ENCODE results near the gene THBS1.

The THBS1 gene

DNA sequence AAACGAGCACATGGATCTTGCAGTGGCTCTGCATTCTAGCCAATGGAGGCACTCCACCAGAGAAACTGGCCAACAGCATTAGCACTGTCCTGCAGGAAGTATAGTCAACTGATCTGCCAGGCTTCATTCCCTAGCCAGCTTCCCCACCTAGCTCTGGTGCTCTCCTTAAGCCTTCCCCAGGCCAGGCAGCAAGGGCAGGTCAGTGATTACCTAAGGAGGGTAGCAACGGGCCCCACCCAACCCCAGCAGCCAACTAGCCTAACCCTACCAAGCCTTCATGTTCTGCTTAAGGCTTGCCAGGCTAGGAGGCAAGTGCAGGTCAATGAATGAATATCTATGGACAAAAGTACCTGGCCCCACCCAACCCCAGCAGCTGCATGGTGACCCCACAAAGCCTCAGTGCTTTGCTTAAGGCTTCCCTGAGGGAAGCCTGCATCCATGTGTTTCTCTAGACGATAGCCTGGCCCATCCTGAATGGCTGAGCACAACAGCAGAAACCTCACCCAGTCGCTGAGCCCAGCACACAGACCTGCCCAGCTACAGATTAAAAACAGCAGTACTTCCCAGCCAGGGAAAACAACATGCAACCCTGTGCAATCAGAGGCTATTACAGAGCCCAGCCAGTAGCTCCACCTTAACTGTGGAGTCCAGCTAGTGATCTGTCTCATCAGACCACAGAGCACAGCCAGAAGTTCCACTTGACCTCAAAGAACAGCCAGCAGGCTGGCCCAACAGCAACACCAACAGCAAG lies 28.5 kb downstream of the THBS1 start:
- DNase-seq, result no peak

DNA sequence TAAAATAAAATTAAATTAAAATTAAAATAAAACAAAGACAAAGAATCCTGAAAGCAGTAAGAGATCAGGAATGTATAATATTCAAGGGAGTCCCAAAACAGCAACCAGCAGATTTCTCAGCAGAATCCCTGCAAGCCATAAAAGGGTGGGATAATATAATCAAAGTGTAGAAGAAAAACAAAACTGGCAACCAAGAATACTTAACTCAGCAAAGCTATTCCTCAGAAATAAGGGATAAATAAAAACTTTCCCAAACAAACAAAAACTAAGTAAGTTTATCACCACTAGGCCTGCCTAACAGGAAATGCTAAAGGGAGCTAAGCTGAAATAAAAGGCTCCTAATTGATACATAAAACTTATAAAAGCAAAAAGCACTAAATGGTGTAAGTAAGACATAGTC lies 29.8 kb downstream of the THBS1 start:
- DNase-seq, result no peak

DNA sequence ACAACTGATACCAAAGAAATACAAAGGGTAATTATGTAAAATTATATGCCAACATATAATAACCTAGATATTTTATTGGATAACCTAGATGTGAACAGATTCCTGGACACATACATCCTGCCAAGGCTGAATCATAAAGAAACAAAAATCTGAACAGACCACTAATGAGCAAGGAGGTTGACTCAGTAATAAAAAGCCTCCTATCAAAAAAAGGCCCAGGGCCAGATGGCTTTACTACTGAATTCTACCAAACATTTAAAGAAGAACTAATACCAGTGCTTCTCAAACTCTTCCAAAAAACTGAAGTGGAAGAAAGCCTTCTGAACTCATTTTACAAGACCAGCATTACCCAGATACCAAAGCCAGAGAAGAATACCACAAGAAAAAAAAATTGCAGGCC lies 32.4 kb downstream of the THBS1 start:
- DNase-seq, result no peak

DNA sequence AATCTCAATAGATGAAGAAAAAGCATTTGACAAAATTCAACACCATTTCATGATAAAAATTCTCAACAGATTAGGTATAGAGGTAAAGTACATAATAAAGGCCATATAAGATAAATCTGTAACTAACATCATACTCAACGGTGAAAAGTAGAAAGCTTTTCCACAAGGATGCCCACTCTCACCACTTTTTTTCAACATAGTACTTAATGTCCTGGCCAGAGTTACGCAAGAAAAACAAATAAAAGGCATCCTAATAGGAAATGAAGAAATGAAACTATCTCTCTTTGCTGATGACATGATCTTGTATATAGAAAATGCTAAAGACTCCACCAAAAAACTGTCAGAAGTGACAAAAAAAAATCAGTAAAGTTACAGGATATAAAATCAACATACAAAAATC lies 33.0 kb downstream of the THBS1 start:
- no peak for DNase-seq

DNA sequence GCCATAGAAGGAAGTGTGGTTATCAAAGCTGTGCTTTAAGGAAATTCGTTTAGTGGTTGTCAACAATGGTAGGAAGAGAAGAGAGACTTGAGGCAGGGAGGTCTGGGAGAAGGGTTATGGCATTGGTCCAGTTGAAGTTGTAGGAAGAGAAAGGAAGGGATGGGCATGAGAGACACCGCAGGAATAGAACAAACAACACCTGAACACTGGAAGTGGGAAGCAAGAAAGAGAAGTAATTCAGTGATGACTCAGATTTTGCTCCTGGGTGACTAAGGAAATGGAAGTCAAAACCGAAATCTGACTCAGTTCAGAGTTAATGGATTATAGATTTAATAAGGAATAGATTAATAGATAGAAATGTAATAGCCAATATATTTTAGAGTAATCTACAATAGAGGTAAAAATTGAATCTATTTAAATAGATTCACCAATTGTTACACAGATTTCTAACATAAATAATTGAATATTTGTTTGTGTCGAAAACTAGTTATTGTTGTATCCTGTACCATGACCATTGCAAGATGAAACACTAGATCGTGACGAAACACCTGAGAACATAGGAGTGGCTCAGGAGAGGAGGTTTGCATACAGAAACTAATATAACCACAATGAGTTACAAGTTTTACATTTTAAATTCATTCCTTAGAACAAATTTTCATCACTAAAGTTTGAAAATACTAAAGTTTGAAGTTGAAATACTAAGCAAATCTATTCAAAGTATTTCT lies 36.0 kb downstream of the THBS1 start:
- no peak for DNase-seq

DNA sequence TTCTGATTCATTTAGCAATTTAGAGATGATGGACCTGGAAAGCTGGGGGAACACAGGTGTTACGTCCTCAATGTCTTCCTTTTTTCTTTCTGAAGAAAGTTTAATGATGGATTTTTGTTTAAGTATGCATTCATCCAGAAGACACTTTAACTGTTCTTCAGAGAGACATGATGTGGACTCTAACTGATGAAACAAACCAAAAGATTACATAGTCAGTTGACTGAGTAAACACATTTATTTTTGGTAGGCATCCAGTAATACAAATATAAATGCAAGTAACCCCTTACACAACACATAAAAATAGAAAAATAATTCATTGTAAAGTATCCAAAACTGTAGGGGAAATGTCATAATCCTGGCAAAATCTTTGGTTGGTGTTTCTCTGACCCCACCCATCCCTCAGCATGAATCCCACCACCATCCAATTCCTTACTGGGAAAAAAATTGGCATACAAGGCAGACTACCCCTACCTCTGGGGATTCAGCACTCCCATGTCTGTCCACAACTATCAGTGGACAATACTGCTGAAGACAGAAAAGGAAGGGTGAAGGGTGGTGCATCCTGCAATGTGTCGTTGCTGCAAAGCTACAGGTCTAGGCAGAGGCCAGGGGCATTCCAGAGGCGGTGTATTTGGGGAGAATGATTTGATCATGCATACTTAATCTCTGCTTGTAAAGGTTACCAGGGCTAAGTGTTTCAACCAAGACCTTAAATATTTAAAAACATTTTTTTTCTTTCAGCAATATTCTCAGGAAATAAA lies 37.4 kb downstream of the THBS1 start:
- DNase-seq, result no peak

DNA sequence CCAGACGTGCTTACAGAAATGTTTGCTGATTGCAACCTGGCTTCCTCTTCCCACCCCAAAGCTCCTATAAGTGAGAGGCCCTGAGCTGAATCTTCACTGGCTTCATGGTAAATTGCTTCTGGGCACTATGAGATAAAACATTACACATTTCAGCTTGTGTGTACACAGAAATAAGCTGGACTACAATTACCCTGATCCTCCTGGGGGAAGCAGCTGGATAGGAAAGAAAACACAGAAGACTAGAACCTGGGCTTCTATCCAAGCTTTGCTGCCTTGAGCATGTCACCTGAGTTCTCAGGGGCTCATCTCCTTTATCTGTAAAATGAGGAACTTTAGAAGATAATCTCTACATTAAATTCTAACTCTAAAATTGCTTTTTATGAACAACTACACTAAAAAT lies 40.3 kb downstream of the THBS1 start:
- peak; percentile 40 for DNase-seq

DNA sequence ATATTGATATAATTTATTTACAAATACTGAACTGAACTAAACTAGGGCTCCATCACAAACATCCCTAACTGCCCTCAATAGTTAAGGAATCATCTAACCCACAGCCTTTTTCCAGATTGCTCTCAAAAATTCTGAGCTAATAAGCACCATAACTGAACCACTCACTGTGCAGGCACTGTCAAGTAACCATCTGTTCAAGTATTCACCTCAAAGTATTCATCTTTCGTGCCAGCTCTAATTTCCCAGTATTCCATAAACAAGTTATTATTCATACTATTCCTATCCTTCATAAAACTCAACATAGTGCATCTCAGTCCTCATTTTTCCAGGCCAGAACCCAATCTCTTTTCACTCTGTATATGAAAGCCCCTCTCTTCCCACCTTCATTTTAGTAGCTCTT lies 41.1 kb downstream of the THBS1 start:
- no peak for DNase-seq

DNA sequence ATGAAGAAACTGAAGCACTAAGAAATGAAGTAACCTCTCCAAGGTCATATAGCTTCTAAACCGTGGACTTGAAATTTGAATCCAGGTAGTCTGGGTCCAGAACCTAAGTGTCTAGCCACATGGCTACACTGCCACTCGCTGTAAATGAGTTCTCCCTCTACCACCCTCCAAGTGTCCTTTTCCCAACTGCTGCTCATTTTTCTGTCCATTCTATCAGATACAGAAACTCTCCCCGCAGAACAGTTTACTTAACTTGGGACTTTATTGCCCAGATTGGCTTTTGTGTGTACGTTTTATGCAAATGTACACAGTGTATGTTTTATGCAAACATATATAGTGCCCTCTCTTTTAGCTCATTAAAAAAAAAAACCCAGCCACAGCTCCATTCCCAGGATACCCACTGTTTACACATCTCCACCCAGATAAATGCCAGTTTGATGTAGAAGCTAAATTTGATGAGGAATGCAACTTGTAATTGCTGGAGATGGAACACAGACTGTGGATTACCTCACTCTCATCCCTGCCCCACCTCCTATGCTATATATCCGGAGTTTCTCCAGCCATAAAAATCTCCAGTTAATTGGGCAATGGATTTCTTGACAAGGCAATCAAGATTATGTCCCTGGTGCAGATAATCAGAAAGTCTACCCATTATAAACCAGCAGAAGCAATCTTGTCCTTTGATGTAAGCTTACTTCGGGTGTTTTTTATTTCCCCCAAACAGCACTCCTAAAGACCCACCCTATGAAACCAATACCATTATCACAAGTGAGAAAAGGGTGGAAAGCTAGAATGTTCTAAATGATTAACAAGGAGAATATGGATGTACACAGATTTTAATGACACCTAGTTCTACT lies 42.0 kb downstream of the THBS1 start:
- DNase-seq, result no peak

DNA sequence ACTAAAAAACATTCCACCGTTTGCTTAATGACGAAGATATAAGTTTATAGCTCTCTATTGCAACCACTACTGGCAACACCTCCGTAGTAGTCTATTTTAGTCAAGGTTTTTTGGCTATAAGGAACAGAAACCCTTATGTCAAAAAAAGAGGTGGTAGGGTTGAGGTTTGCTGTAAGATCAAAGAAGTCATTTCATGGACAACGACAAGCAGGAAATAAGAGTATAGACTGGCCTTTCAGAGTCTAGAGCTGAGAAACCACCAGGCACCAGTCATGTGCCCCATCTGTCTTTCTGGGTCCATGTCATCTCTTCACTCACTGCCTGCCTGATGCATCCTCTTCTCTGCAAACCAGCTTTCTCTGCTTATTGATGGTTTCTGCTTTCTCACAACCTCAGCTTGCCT lies 42.7 kb downstream of the THBS1 start:
- no peak for DNase-seq

DNA sequence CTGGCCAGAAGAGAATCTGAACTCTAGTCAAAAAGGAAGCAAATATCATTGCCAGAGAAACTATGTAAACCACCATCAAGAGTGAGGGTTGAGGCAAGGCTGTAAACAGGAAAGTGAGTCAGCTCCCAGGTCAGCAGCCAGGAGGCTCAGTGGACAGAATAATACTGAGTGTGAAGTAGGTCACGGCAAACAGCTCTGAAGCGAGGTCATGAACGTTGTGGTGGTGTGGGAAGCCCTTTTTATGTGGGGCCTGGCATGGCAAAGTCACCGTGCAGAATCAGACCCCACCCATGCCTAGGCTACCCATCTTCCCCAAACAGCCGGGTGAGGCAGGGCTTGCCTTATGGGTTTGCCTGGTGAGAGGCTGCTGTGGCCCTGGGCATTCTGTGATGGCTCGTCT lies 43.9 kb downstream of the THBS1 start:
- no peak for DNase-seq

DNA sequence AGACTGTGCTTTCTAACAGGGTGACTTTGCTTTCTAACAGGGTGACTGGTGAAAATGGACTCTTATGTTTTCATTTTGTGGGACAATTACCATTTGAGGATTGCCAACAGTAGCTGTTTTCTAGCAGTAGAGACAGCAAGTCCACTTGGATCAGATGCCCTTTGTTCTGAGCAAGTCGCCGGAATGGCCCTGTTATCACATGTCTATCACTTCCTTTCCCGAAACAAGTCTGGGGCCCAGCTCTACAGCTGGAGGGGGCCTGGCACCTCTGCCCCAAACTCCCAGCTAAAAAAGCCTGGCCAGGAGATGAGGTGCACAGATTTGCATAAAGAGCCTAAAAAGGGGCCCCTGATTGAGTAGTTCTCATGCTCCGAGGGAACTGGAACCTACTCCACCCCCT lies 44.6 kb downstream of the THBS1 start:
- no peak for DNase-seq

DNA sequence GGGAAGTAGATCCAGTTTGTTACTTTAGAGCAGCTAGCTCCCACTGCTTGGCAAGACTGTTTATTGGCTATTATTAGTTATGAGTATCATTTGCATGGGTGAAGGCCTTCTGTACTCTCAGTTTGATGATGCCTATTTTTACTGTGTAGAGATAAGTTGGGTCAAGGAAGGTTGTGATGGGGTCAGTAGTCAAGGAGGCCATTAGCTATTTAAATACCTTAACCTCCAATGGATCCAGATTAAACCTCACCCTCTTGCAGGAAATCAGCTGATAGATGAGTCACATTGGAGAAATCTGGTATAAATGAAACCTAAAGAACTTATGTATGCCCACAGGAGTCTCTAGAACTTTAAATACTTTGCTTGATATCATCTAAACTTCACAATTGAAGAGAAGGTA lies 45.0 kb downstream of the THBS1 start:
- DNase-seq, result no peak

DNA sequence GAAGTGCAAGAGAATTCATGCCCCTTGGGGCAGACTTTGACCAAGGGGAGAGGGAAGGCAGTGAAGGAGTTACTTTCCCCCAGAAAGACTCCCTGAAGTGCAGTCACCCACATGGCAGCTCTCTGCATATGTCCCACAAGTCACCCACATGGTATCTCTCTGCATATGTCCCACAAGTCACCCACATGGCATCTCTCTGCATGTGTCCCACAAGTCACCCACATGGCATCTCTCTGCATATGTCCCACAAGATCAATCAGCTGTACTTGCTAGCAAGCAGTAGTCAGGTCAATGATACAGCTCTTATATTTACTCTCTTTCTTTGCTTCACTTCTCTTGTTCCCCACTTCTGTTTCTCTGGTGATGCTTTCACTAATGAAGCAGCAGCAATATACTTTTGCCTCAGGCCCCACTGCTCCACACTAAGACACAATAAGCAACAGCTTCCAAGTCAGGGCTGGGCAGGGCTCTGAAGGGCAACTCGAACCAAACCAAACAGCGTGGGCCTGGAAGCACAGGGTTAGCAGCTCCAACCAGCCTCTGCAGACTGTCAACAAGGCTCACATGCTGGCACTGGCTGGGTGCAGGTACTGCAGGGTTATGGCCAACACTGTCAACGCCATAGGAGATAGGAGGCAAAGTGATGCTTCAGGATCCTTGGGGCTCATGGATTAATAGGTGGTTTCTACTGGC lies 46.7 kb downstream of the THBS1 start:
- DNase-seq, result no peak

DNA sequence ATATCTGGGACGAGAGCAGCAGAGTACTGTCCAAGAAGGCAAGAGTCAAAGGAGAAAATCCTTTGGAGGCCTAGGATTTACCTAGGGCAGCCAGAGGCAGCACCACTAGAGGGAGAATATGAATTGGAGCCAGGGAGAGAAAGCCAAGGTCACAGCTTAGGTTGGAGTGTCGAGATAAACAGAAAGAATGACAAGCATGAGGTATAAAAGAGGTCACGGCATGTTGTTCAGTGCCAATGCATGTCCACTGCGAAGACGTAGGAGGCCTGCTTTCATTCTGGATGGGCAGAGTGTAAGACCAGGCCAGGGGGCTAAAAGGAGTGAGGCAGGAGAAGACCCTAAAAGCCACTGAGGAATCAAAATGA lies 47.2 kb downstream of the THBS1 start:
- DNase-seq, result no peak

DNA sequence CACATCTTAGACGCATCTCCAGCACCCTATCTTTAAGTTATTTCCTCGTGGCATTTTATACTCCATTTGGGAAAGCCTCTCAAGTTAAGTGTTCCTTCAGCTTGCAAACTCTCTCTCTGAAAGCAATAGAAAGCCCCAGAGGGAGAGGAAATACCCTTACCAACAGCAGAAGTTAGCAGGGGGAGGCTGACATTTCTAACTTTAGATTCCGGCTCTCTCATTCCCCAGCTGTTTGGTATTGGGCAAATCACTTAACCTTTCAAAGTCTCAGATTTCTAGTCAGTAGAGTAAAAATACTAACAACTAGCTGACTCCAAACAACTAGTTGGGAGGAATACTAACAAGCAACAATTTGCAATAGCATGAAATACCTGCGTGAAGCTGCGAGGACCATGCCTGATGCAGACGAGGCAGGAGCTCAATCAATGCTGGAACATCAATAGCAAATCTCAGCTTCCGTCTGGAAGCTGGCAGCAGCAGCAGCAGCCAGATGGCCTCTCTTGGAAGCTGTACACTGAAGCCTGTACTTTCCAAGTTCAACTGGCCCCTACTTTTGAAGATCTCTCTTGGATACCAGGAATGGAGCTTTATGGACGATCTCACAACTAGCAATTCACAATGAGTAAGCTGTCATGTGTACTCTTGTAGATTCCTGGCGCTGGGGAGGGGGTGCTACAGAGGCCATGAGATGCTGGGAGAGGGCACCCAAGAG lies 47.8 kb downstream of the THBS1 start:
- no peak for DNase-seq

DNA sequence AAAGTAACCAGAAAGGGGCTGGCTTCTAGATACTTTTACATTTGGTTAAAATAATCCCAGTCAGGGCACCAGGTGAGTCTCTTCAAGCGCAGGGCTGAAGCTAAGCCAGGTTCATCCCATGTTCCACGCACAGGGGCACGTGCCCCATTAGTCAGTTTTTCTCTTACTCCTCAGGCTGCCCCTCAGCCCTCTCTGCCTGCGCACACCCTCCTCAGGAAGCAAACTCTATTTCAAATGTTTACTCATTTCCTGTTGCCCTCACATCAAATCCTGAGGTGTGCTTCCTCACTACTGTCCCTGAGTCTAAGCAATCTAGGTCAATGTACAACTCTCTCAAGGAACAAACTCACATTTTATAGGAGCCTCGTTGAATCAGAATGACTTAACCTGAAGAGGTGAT lies 48.5 kb downstream of the THBS1 start:
- DNase-seq, result no peak

DNA sequence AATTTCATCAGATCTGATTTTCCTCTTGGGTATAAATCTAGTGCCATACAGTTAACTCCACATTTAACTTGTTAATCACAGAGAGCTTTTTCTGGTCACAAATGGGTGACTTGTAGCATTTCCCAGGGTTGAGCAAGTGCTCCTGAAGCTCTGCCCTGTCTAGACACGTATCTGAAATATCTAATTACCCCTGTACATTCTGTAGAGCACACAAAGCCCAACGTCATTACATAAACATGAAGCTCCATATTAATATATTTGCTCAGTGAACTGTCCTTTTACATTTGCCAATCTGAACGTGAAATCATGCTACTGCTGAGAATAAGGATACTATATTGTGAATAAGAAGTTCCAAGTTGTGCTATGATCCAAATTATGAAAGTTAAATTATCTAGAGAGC lies 49.0 kb downstream of the THBS1 start:
- DNase-seq, result peak; percentile 16

DNA sequence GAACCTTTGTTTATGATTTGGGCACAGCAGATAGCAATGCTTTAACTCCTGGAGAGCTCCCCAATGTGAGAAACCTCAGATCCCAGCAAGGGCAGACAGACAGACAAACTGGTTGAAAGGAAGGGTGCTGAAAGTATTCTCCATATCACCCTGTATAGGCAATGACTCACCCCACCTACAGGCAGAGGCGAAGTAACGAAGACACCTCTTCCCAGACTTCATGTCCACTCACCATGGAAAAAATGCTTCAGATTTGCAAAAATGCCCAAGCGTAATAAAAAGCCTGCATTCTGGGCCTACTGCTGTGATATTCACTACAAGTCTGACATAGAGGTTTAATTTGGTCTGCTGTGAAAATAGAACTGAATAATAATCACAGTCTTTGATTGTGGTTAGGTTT lies 50.5 kb downstream of the THBS1 start:
- DNase-seq, result no peak

DNA sequence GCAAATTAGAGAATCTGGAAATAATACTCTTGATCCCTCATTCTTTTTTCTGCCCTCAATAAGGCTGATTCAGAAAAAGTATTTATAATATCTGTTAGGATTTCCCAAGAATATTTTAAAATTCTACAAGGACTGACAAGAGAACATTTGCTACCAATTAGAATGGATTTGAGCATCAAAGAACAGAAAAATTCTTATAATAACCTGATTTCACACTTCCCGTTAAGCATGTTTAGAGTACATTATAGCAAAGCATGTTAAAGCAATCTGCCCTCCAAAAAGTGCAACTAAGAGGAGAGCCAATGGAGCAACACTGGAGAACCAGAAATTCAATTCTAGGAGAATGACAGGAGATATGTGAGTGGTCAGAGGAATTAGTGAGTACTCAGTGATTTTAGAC lies 57.2 kb downstream of the THBS1 start:
- no peak for DNase-seq

DNA sequence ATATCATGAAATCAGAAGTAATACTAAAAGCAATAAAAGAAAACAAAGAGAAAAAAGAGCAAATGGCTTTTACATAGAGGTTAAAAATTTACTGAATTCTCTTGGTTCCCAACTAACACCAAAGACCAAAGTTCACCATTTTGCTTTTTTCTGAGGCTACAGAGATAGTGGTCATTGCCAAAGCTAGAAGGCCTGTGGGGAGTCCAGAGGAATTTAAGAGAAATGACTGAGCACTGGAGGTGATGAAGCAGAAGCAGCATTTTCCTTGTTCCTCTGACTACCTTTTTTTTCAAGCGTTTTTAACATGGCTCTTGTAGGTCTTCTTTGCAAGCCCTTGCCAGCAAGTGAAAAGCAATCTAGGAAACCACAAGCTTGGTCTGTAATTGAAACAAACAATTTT lies 58.2 kb downstream of the THBS1 start:
- no peak for DNase-seq

DNA sequence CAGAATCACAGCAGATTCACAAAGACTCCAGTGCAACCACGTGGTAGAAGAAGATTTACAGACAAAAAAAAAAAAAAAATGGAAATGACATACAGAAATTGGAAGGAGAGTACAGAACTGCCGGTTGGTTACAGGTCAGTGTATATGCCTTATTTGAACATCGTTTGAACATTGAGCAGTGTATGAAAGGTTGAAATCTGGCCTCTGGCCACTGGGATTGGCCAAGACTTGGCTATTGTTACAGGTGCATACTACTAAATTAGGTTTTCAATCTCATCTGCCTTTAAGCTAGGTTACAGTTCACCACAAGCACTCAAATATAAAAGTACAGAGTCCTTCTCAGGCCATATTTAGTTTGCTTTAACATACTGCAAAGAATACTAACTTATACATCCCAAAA lies 59.8 kb downstream of the THBS1 start:
- no peak for DNase-seq

Data from NCI-H1105 treated with DMSO at 0.1 percent for 48 hours (cell line).